Stimulated activated CD8-positive, alpha-beta memory T cell treated with anti-CD3 and anti-CD28 coated beads, Interleukin-12 subunit alpha, Interleukin-12 subunit beta, amount 100 ng/mL, for 24 hours (primary cell): ENCODE data around the gene GUK1.

ENCODE experiments used
- DNase-seq: peaks from one replicate; pipeline ENCODE4 v3.0.0-alpha.2; 2020; ENCODE audit errors: extremely low read depth

GUK1 gene

GRCh38 chr1:228131766-228132165 is 8.3 kb upstream of the GUK1 start:
- DNase-seq = no peak

GRCh38 chr1:228134591-228134990 is 5.5 kb upstream of the GUK1 start:
- no peak for DNase-seq

DNA sequence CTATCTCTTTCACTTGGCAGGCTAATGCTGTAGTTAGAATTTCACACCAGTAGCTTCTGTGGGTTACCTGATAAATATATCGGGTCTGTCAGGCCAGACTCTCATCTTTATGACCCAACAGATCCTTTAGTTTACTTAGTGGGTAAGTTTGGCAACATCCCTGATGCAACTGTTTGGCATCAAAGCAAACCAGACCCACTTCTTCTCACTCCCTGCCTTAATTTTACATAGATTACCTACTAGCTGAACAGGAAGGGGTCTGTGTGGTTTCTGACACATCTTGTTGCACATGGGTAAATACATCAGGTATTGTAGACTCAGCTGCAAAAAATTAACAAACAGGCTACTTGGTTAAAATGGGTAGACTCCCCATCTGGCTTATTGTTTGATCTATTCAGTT is 3.2 kb upstream of the GUK1 start:
- no peak for DNase-seq

DNA sequence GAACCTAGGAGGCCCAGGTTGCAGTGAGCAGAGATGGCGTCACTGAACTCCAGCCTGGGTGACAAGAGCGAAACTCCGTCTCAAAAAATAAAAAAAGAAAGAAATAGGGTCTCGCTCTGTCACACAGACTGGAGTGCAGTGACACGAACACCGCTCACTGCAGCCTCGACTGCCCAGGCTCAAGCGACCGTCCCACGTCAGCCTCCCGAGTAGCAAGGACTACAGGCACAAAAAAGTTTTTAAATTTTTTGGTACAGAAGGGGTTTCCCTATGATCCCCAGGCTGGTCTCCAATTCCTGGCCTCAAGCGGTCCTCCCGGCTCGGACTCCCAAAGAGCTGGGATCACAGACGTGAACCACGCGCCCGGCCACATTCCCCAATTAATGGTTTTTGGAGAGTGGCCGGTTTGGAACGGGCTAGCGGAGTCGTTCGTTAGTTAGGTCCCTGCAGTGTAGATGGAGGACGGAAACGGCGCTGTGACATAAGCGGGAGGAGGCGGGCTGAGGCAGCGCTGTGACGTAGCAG is 611 bp upstream of the GUK1 start:
- no peak for DNase-seq

DNA sequence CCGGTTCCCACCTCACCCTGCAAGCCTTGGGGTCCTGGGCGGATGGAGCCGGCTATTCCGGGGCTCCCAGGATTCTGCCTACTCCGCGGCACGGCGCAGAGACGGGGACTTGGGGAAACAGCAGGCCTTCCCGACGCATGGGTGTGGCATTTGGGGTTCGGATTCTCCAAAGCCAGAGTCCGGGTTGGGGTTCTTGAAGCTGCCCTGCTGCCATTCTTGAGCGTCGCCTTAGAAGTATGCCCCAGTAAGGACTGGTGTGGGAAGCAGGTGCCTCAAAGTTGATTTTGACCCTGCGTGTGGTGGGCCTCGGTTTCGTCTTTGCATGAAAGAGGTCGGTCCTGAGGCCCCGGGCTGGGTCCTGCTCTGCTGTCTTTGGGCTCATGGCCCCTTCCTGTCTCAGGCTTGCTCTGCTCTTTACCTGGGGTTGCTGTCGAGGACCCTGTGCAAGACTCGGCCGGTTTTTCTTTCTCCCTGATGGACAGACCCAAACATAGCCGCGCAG is 696 bp downstream of the GUK1 start:
- no peak for DNase-seq

- DNase-seq = no peak
These were observed 1.4 kb downstream of the GUK1 start for GRCh38 chr1:228141226-228142044.

GRCh38 chr1:228142155-228142691 is 2.1 kb downstream of the GUK1 start:
- no peak for DNase-seq

DNA sequence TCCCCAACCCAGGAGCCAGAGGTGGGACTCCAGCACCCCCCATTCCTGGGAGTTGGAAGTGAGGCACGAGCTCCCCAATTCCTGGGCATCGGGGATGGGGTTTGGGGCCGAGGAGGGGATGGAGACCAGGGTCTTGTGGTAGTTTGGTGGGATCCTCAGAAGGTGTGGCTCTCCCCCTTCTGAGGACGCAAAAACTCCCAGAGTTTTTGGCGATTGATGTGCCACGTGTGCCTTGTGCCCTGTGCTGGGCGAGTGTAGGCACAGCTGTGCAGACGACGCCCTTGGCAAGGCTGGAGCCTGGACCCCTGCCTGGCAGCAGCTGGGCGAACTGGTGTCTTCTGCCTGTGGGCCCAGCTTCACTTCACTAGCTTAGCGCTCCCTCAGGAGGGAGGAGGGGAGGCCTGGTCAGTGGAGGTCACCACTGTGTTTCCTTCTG is 2.6 kb downstream of the GUK1 start:
- DNase-seq = no peak

DNA sequence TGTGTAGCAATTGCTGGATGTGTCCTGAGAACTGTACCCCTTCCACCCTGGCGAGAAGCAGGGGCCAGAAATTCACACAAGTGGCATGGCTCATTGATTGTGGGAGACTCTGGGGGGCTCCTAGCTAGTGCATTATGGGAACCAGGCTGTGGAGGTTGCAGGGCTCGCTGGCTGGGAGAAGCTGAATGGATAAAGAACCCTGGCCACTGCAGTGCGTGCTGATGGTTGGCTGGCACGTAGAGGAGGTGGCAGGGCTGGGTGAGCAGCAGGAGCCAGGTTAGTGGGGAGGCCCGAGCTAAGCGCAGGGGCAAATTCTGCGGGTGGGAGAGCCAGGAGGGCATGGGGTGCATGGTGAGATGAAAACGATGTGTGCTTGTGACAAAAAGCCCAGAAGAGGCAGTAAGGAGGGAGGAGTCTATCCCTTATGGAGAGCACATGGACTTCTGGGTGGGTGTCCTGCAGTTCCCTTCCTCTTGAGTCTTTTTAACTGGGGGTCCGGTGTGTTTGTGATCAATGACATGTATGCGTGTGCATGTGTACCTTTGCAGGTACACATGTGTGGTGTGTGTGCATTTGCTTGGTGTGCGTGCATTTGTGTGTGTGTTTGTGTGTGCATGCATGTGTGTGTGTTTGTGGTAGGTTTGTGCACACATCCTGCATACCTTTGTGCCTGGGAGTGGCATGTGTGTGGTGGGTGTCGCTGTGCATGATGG is 3.6 kb downstream of the GUK1 start:
- DNase-seq = no peak

- no peak for DNase-seq
These were observed 4.3 kb downstream of the GUK1 start for GRCh38 chr1:228144193-228144992.

DNA sequence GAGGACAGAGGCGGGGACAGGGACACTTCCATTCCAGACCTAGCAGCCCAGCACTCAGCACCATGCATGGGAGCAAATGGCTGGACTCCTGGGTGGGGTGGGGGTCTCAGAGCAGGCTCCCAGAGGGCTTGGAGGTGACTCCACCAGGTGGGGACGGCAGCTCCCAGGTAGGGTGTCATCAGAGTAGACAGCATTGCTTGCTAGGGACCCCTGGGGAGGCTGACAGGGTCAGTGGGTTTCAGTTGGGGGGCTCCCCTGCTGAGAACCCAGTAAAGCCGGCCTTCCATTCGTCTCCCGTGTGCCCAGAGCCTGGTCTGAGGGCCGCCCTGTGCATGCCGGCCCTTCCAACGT is 4.9 kb downstream of the GUK1 start:
- no peak for DNase-seq

GRCh38 chr1:228145463-228146416 is 5.7 kb downstream of the GUK1 start:
- no peak for DNase-seq

GRCh38 chr1:228146417-228147150 is 6.5 kb downstream of the GUK1 start:
- DNase-seq = no peak

GRCh38 chr1:228147151-228147693 is 7.1 kb downstream of the GUK1 start:
- DNase-seq = no peak

DNA sequence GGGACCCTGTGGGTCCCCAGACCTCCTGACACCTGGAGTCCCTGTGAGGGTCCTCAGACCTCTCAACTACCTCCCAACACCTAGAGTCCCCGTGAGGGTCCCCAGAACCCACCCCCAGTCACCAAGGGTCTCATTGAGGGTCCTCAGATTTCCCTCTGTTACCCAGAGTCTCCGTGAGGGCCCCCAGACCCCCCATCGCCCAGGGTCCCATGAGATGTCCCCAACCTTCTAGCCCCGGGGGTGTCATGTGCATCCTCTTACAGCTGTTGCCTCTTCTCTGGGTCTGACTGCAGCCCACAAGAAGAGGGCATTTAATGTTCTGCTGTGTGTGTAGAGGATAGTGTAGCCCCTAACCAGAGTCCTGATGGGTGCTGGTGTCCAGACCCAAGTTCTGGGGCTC is 7.7 kb downstream of the GUK1 start:
- no peak for DNase-seq

DNA sequence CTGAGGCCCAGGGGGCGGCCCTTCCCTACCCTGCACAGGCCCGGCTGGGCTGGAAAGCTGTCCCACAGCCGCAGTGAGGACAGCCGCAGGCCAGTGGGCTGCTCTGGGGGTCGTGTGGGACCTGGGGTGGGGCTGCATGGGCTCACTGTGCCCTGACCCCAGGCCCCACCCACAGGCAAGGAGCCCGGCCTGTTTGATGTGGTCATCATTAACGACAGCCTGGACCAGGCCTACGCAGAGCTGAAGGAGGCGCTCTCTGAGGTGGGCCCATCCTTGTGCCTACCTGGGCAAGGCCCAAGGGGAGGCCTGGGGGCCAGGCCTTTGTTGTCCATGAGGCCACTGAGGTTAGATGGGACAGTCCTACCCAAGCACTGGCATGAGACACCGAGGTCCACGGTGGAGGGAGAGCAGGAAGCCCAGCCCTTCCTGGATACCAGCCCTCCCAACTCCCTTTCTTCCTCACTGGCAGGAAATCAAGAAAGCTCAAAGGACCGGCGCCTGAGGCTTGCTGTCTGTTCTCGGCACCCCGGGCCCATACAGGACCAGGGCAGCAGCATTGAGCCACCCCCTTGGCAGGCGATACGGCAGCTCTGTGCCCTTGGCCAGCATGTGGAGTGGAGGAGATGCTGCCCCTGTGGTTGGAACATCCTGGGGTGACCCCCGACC is 8.2 kb downstream of the GUK1 start:
- no peak for DNase-seq

DNA sequence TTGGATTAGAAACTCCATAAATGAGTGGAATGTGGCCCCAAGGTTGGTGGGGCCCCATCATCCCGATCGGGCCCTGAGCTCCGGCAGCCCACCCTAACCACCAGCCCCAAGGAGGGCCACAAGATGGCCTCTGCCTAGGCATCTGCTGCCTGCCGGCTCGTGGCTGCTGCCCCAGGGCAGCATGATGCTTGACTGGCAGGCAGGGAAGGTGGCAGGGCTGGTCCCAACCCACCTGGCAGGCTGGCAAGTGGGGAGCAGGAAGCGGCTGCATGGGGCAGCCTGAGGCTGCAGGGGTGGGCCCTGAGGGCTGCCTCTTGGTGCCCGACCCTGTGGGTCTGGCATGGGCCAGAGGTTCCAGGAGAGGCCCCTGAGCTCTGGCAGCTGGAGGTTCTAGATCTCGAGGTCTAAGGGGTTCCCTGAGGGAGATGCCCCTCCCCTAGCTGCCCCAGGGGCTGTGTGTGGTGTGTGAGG is 8.9 kb downstream of the GUK1 start:
- no peak for DNase-seq

DNA sequence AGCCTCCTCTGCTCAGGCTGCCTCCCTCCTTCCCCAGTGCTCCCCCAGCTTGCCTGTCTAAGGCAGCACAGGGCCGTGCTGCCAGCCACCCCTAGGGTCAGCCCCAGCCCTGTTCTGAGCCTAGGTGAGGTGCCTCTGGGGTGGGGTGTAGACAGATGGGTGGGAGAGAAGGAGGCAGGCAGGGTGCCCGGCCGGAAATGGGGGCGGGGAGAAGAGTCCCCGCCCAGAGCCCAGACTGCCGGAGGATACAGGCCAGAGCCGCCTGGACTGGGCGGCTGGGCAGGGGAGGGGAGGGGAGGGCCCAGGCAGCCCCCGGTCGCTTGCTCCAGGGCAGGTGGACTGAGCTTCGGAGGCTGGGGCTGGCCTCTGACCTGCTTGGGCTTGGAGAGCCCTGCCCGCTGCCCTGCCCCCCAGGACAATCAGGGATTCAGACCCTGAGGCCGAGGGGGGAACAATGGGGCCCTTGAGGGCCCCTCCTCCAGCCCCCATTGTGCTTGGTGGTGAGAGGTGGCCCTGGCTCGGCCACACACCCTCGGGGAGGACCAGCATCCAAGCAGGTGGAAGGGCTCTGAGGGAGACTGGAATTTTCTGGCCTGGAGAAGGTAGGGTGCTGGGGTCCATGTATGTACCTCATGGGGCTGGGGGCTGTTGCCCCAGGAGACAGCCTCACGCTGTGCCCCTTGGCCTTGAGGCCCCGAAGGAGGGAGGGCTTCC is 9.5 kb downstream of the GUK1 start, which contains the start of gene GJC2:
TSS of gene GJC2 (plus strand) at position 525 of the 714 bp plus-strand sequence. CDS start 7,829 bp downstream, outside the sequence.
- DNase-seq = no peak
